Left hindlimb (tissue), 1 donor: ENCODE data around the gene ATP5F1D.

ENCODE experiments used
- DNase-seq: peaks from one replicate; pipeline ENCODE4 v3.0.0-alpha.2; 2018

Gene ATP5F1D

GRCh38 chr19:1220976-1221903, 20.3 kb upstream of the ATP5F1D start:
- peak; percentile 75 for DNase-seq

- DNase-seq: no peak
These were observed 19.7 kb upstream of the ATP5F1D start for GRCh38 chr19:1221904-1222255.

DNA sequence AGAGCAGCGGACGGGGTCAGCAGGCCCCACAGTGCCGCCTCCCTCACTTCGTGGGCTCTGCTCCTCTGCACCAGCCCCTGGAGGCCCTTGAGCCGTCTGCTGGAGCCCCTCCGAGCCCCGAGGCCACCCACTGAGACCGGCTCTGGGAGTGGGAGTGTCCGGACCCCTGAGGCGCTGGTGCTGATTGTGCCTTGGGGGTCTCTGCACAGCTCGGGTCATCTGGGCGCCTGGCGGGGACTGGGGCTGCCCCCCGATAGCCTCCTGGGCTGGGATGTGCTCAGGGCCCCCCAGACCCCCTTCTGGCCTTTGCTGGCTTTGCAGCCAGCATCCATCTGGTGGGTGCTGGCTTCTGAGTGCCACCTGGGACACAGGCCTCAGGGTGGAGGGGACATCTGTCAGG, 19.2 kb upstream of the ATP5F1D start:
- no peak for DNase-seq

GRCh38 chr19:1223018-1223855, 18.3 kb upstream of the ATP5F1D start:
- no peak for DNase-seq

GRCh38 chr19:1224047-1224825, 17.3 kb upstream of the ATP5F1D start:
- no peak for DNase-seq

DNA sequence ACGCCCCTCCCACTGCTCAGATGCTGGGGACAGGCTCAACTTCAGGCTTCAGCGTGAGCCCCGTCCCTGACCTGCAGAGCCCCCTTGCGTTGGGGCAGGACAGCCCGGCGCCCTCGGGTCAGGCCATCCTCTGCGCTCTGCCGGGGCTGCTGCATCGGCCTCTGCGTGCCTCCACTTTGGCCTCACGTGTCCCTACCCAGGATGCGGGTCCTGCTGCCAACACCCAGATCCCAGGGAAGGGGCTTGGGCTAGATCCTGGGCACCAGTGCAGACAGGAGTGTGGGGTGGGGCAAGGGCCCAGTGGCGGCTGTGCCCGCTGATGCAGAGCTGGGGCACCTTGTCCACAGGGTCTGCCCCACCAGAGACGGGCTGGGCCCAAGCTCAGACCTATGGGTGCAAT, 16.7 kb upstream of the ATP5F1D start:
- DNase-seq: no peak

DNA sequence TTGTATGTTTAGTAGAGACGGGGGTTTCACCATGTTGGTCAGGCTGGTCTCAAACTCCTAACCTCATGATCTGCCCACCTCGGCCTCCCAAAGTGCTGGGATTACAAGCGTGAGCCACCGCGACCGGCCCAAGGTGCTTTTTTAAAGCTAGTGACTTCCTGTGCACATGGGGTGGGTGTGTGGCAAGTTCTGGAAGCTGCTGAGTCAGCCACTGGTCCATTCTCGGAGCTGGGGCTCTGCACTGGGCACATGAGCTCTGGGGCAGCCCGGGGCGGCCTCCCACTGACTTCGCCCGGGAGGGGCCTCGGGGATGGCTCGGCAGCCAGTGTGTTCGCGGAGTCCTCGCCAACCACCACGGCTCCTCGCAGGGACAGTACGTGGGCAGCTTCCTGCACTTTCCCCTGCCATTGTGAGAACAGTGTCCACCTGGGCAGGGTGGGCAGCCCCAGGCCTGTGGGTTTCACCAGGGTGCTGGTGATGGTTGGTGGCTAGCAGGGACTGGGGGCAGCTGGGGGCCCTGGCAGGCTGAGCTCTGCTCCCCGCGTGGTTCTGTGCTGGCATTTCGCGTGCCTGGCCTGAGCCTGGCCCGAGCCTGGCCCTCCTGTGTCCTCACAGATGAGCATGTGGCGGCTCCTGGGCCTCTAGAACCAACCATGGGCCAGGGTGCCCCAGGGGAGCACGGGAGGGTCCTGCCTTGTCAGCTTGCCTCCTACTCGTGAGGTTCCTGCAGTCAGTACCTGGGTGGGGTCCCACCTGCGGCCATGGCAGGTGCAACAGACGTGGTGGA, 15.9 kb upstream of the ATP5F1D start:
- no peak for DNase-seq

GRCh38 chr19:1226227-1226518, 15.4 kb upstream of the ATP5F1D start:
- DNase-seq: no peak

- DNase-seq: no peak
These were observed 14.8 kb upstream of the ATP5F1D start for GRCh38 chr19:1226522-1227303.

- DNase-seq: no peak
These were observed 14.1 kb upstream of the ATP5F1D start for GRCh38 chr19:1227304-1228054.

- no peak for DNase-seq
These were observed 13.2 kb upstream of the ATP5F1D start for GRCh38 chr19:1228161-1228957.

- DNase-seq: no peak
These were observed 12.3 kb upstream of the ATP5F1D start for GRCh38 chr19:1229056-1229923.

GRCh38 chr19:1229924-1230782, 11.4 kb upstream of the ATP5F1D start:
- no peak for DNase-seq

DNA sequence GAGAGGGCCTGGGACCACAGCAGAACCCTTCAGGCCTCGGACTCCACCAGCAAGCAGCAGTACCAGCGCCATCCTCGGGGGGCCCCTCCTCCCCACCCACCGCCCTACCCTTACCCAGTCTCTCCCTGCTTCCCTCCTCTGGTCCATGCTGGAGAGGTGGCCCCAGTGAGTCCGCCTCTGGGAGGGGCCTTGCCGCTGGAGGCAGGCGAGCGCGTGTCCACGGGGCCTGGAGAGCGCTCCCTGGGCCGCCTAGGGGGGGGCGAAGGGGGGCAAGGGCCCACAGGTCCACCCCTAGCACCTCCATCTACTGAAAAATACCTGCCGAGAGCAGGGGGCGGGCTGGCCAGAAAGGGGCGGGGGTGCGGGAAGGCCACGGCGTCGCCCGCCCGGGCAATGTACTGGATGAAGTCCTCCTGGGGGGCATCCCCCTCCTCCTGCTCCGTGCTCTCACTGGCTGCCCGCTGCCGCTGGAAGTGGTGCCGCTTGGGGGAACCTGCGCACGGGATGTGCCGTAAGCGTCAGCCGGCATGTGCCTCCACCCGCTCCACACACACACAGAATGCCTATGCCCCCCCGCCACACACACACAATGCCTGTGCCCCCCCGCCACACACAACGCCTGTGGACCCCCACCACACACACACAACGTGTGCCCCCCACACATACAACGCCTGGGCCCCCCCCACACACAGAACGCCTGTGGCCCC, 10.6 kb upstream of the ATP5F1D start:
- no peak for DNase-seq

DNA sequence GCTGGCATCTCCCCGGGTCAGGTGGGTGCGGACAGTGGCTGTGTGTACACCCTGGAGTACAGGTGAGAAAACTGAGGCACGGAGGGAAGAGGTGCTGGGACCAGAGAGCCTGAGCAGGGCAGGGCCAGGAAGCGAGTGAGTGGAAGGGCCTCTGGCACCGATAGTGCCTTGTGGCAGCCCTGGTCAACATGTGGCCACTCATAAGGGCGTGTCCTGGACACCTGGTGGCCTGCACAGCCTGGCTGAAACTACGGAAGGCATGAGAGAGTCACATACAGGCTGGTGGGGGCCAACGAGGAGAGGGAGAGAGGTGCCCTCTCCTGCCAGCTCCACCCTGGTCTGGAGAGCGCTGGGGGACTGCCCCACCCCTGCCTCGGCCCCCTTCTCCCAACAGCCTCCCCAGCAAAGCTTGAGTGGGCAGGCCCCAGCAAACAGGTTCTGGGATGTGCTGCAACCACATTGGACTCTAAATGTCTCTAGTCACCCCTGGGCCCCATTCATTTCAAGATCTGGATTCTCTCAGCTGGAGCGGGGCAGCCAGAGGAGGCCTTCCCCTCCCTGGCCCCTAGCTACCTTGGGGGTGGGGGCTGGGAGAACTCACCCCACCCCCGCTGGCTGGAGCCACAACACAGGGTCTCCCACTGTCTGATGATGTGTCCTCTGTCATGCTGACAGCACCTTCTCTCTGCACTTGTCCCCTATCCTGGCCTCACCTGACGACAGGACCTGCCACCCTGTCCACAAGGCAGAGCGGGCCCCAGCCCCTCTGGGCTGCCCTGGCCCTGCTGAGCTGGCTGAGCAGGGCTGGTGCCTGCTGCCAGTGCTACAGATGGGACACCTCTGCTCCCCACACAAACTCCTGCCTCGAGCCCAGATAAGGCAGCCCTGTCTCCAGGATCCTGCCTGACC, 9.6 kb upstream of the ATP5F1D start:
- no peak for DNase-seq

- no peak for DNase-seq
These were observed 8.9 kb upstream of the ATP5F1D start for GRCh38 chr19:1232652-1233072.
